ENCODE results near the gene USO1. TPM values are rescaled to one million over a fixed set of nuclear protein-coding genes. Genes with fewer than 3 reads are reported as not detected.
"Not testable (repeated sequence)": the region's sequence is repeated elsewhere in the genome, so short reads cannot be mapped to it uniquely, and the experiment has no call there.

The USO1 gene
- total and polyA plus RNA-seq, 9 donors: 50.7 to 91.3 (median 70.8) TPM

DNA sequence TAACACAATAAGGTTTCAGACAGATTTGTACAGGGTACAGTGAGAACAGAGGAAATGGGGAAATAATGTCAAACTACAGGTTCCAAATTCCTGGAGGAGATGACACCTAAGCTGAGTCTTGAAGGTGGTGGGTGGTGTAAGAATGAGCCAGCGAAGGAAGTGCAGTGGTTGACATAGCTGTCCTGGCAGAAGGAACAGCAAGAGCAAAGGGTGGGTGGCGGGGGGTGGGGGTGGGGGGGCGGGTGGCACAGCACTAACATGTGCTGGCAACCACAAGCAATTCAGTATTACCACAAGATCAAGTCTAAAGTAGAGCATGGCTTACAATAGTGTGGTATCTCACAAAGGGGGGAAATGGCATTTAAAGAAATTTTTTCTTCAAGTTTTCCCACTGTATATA lies 38.0 kb upstream of the USO1 start:
- intact Hi-C loops (cut with DNase I): no loop called here
- Histone ChIP-seq H3K27ac (no peak overlapping the region), H3K4me1 (ENCODE audit: insufficient read depth) (no peaks in the 10 kb centered on the region), H3K9me3 (no peaks in the 10 kb centered on the region), H3K27me3 (no peaks in the 10 kb centered on the region), H3K4me3 (no peak overlapping the region), H3K36me3 (no peaks in the 10 kb centered on the region)
- DNase-seq: no peak
- WGBS, 3 donors: 88 to 95% (median 91%) methylated on average over 3 of the region's 3 CpGs
- TF ChIP-seq, protein P1, sequence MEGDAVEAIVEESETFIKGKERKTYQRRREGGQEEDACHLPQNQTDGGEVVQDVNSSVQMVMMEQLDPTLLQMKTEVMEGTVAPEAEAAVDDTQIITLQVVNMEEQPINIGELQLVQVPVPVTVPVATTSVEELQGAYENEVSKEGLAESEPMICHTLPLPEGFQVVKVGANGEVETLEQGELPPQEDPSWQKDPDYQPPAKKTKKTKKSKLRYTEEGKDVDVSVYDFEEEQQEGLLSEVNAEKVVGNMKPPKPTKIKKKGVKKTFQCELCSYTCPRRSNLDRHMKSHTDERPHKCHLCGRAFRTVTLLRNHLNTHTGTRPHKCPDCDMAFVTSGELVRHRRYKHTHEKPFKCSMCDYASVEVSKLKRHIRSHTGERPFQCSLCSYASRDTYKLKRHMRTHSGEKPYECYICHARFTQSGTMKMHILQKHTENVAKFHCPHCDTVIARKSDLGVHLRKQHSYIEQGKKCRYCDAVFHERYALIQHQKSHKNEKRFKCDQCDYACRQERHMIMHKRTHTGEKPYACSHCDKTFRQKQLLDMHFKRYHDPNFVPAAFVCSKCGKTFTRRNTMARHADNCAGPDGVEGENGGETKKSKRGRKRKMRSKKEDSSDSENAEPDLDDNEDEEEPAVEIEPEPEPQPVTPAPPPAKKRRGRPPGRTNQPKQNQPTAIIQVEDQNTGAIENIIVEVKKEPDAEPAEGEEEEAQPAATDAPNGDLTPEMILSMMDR (IDR thresholded peaks at IDR 0.05): no peak
- no peak for TF ChIP-seq POLR2A (IDR thresholded peaks at IDR 0.05)

DNA sequence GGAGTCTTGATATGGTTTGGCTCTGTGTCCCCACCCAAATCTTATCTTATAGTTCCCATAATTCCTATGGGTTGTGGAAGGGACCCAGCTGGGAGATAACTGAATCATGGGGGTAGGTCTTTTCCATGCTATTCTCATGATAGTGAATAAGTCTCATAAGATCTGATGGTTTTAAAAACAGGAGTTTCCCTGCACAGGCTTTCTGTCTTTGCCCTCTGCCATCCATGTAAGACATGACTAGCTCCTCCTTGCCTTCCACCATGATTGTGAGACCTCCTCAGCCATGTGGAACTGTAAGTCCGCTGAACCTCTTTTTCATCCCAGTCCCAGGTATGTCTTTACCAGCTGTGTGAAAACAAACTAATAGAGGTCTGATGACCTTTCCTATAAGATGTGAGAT lies 37.3 kb upstream of the USO1 start:
- DNase-seq; intact Hi-C loops (cut with DNase I); H3K4me3 ChIP-seq; H3K9me3 ChIP-seq; H3K36me3 ChIP-seq; H3K4me1 ChIP-seq (ENCODE audit: insufficient read depth); H3K27ac ChIP-seq; H3K27me3 ChIP-seq: not testable (repeated sequence)
- 94 to 98% (median 96%) methylated on average over 1 of the region's 1 CpG for WGBS, 3 donors

DNA sequence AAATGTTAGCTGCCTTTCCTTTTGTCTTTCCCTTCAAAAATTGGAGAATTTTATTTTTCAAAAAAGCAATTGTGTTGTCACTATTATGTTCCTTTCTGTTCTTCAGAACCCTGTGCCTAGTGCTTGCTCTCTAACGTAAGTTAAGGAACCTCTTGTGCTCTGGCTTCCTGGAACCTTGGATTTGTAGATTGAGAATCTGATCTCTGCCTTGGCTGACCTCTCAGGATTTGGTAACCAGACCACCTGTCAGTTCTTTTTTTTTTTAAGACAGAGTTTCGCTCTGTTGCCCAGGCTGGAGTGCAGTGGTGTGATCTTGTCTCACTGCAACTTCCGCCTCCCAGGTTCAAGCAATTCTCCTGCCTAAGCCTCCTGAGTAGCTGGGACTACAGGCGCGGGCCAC lies 32.3 kb upstream of the USO1 start:
- H3K27ac ChIP-seq; H3K27me3 ChIP-seq; H3K9me3 ChIP-seq; H3K4me3 ChIP-seq; H3K4me1 ChIP-seq (ENCODE audit: insufficient read depth); DNase-seq; H3K36me3 ChIP-seq; intact Hi-C loops (cut with DNase I): not testable (repeated sequence)
- 95 to 98% (median 97%) methylated on average over 5 of the region's 5 CpGs for WGBS, 3 donors

DNA sequence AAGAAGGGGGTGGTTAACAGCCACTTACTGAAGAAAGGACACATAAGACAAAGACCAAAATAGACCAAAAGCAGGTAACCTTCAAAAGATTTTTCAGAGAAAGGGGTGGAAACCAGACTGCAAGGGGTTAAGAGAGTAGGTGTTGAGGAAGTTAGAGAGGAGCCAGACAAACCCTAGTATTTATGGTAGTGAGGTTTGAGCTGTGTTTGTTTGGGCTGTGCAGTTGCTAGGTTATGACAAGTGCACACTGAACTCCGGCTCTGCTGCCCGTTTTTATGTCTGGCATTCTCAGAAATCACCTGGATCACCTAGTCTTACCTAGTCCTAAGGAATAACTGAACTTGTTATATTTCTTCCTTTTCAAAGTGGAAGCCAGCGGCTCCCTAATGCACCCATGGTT lies 28.3 kb upstream of the USO1 start:
- Histone ChIP-seq H3K27me3 (no peaks in the 10 kb centered on the region), H3K4me1 (ENCODE audit: insufficient read depth) (no peaks in the 10 kb centered on the region), H3K36me3 (no peaks in the 10 kb centered on the region), H3K27ac (no peak overlapping the region), H3K4me3 (no peak overlapping the region), H3K9me3 (no peaks in the 10 kb centered on the region)
- no peak for DNase-seq
- TF ChIP-seq POLR2A (IDR thresholded peaks at IDR 0.05) (no peak), EP300 (IDR thresholded peaks at IDR 0.05) (no peak)
- TF ChIP-seq, protein P1 (IDR thresholded peaks at IDR 0.05): no peak
- intact Hi-C loops (cut with DNase I): no loop called here
- 62% methylated on average over 3 of the region's 3 CpGs for WGBS, 3 donors

DNA sequence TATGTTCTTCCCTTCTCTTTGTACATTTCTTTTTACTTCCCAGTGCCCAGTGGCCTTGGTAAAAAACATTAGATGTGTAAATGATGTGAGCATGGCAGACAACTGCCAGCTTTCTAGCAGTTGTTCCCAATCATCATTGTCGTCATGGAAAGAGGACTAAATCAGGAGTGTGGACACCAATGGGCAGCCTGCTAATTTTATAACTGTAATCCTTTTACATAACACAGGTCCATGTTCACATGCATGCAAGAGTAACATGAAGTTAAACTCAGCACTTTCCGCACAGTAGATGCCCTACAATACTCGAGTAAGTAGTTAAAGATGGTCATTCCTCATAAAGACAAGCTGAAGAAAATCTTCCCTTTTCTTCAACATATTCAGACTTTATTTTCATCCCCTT lies 27.8 kb upstream of the USO1 start:
- no peak for DNase-seq
- Histone ChIP-seq H3K4me3 (no peak overlapping the region), H3K27me3 (no peaks in the 10 kb centered on the region), H3K36me3 (no peaks in the 10 kb centered on the region), H3K9me3 (no peaks in the 10 kb centered on the region), H3K4me1 (ENCODE audit: insufficient read depth) (no peaks in the 10 kb centered on the region), H3K27ac (no peak overlapping the region)
- TF ChIP-seq, protein P1 (IDR thresholded peaks at IDR 0.05): no peak
- no peak for TF ChIP-seq EP300 (IDR thresholded peaks at IDR 0.05)
- TF ChIP-seq POLR2A (IDR thresholded peaks at IDR 0.05): no peak
- 93 to 95% (median 95%) methylated on average over 3 of the region's 3 CpGs for WGBS, 3 donors
- intact Hi-C loops (cut with DNase I): no loop called here
